Left cardiac atrium (tissue), 4 donors: Measurements from ENCODE around the gene HPS1. TPM values are rescaled to one million over a fixed set of nuclear protein-coding genes. Genes with fewer than 3 reads are reported as not detected.

Experiments
- ATAC-seq, 2 donors: fragments of 200-7000 bp; cut with Tn5 transposase; one replicate each; pipeline ENCODE4 v1.9.1; 2020; ENCODE audit warnings: mild to moderate bottlenecking in 2 of 2, moderate library complexity in 2 of 2
- DNase-seq: peaks from one replicate; pipeline ENCODE4 v3.0.0-alpha.2; 2020
- intact Hi-C, 2 donors: fragments of 100-400 bp; cut with DNase I; formaldehyde crosslinking; loops; one replicate each; pipeline versions ENCODE4 v1.14.1 to v1.15.1; 2022 to 2023
- total RNA-seq, 2 donors: library from RNA; stranded (reverse); fragmentation: NEBNext Ultra II Directional; extraction: Animal tissue kit (Norgen Biotek cat#: 25700); gene quantifications; one replicate each; pipeline ENCODE4 v1.2.1, GENCODE V29; 2021
- donor health status: DM: no; HTN: yes; CAD: no.
- donor health status: DM: no; HTN: yes; CAD: no; lungs with severe emphysema.
- donor health status: DM: yes; HTN: yes; CAD: no.
- donor health status: Dilated cardiomyopathy.

The HPS1 gene
- total RNA-seq, 2 donors from 2014 or later = 28.7 to 29.4 TPM

DNA sequence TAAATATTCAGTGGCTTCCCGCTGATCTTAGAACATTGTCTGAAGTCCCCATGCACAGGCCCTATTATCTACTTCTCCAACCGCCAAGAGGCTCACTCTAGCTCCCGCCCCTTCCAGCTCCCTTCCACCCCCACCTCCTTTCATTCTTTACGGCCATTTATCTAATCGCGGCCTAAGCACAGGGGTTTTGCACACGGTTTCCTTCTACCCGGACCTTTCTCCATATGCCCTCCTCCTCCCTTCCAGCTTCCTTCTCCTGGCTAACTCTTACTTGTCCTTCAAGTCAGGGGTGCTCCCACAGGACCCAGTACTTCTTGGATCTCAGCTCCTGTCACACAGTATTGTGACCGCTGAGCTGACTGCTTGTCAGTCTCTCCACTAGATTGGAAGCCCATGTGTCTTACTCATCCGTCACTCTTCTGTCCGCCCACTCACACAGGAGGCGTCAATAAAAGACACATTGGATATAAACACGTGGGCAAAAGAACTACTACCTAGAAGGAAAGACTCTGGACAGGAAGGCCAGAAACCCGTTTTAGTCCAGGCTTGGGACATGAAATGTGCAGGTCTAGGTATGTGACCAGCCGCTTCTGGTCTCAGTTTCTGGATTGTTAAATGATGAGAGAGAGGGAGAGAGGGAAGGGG is 20.2 kb upstream of the HPS1 start:
- DNase-seq (no peak), ATAC-seq (peak in 1 of 2 donors; percentile 5)
- intact Hi-C loops = loop anchor here (2.0 to 10.0 kb wide), 6 partner anchors 195 to 1148 kb away; partner anchors contain the start of gene GOT1 (in 1 of the 2)

DNA sequence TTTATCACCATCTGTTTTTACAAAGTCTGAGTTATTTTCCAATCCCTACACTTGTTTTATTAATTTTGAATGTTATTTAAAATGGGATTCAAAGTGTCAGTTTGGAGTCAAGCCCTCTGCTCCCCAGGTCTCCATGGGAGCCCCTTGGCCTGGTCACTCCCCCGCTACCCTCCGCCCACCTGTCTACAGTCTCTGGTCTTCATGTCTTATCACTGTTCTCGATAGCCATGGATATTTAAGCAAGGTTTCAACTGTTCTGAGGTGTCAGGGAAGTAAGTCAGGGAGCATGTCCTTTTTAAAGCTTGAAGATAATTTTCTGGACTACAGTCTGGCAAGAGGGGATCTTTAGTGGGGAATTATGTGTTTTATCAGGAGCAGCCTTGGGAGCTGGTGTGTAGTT is 19.1 kb upstream of the HPS1 start:
- DNase-seq (no peak), ATAC-seq (peak in 1 of 2 donors; percentile 31)
- intact Hi-C loops = loop anchor here (2.0 to 10.0 kb wide), 6 partner anchors 196 to 1149 kb away; partner anchors contain the start of gene GOT1 (in 1 of the 2)

DNA sequence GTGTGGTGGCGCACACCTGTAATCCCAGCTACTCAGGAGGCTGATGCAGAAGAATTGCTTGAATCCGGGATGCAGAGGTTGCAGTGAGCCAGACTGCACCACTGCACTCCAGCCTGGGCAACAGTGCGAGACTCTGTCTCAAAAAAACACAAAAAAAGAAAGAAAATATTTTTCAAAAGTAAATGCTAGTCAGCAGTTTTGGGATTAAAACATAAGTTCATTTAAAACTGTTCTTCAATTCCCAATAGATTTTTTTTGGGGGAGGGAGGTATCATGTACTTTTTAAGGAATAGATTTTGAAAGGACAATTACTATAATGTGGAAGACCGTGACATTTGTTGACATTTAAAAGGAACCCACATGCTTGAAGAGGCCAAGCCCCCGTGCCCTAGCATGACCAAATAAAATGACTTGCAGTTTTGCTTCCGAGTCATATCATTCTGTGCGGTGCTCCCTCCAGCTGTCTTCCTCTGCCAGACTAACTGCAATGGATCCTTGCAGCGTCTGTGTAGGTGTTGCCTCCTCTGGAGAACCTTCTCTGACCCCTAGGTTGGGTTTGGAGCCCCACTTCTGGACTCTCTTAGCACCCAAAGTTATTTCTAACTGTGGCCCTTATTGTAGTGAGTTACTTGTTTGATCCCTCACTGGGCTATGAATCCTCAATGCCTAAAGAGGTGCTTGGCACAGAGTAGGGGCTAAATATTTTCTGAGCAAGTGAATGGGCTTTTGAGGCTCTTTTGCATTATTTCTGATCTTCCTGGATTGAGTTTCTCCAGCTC is 17.4 kb upstream of the HPS1 start:
- intact Hi-C loops = loop anchor here in 1 of 2 donors (10.0 kb wide), 3 partner anchors 901 to 1151 kb away; partner anchors contain the start of gene GOT1
- no peak for ATAC-seq
- DNase-seq = no peak

DNA sequence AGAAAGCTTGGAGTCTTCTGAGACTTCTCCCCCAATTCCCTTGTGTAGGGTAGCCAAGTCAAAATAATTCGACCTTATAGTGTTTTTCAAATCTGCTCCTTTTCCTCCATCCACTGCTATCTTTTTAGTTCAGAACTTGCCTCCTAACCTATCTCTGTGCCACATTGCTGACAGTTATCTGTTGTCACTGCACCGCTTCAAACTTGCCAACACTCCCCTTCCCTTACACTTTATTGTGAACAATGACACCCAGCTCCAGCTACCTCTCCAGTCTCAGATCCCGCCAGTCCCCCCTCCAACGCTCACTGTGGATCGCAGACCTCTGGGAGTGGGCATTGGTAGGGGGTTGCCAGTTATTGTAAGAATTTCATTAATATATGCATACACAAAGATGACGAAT is 16.3 kb upstream of the HPS1 start:
- intact Hi-C loops = loop anchor here in 1 of 2 donors (10.0 kb wide), 3 partner anchors 902 to 1152 kb away; partner anchors contain the start of gene GOT1
- no peak for DNase-seq
- ATAC-seq = no peak

DNA sequence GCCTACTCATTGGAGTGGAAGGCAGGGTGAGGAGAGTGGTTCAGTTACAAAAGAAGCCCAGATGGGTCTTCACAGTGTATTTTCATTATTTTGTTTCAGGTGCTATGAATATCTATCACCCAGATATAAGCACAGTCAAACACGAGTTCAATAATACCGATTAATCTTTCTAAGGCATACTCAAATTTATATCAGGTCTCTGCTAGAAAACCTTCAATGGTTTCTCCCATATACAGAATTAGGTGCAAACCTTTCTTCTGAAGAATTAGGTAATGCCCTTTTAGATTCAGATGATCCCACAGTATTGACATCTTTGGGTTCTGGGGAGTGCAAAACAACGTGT is 14.7 kb upstream of the HPS1 start:
- intact Hi-C loops = loop anchor here in 1 of 2 donors (10.0 kb wide), 3 partner anchors 903 to 1153 kb away; partner anchors contain the start of gene GOT1

DNA sequence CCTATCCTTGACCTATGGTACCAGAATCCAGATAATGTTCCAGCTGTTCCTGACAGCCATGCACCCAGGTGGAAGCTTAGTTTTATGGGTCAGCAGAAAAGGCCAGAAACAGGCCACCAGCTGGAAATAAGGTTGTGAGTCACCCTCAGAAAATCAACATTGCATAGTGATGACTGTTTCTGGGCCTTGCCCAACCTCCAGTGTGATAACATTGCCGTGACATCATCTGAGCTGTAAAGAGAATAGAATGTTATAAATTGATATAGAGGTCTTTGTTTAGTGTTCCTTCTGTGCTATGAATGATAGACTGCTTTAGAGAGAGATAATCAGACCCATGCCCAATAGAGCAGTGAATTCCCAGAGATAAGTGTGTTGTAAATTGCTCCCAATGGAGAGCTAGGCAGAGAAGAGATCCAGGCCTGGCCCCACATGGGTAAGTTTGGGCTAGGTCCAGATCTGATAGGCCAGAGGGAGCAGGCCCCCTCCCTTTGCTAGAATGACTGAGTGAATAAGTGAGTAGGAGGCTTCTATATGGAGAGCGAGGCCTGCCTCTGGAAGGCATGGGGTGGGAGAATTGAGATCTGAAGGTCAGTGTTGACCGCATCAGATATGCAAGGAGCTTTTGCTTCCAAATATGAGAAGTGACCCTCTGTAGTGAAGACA is 14.2 kb upstream of the HPS1 start:
- DNase-seq = peak; percentile 39
- peak; percentile 87 to 95 for ATAC-seq
- intact Hi-C loops = loop anchor here in 1 of 2 donors (10.0 kb wide), 3 partner anchors 904 to 1154 kb away; partner anchors contain the start of gene GOT1

More for the DNA sequence above, 14.7 kb upstream of the HPS1 start:
- DNase-seq (no peak), ATAC-seq (no peak)

DNA sequence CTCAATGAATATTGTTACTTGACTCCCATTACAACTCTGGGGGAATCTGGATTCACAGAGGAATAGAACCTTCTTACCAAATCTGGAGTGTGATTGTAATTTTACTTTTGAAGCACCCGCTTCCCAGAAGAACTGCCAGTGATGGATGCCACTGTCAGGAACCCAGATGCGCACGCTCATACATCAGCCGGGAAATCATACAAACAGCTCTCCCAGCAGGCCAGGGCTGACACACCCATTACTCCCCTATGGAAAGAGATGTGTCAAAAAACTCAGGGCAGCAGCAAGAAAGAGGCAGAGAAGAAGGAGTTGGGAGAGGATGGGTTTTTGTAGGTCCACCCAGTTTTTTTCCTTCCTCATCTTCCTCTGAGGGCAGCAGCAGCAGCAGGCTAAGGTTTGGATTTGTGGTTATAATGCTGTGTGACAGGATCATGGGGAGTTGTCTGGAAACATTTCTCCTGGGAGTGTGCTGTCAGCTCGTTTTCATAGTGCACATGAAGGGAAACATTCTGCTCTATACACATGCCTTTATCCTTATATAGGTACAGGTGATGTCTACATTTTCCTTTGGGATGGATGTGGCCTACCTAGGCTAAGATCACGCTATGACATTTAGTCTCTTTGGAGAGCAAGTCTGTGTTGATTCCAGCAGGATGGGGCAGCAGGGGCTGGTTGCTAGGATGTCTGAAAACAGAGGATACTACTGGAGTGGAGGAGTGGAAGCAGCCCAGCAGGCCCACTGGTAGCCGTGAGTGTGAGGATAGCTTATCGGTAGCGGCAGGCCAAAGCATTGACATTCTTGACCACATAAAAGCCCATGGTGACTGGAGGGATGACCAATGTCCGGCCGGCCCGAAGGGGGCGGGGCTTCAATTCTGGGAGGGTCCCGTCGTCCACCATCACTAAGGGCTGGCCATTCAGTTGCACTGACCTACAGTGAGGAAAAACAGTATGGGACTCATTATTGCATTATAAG is 12.4 kb upstream of the HPS1 start:
- intact Hi-C loops = no loop called here
- ATAC-seq (no peak), DNase-seq (no peak)

DNA sequence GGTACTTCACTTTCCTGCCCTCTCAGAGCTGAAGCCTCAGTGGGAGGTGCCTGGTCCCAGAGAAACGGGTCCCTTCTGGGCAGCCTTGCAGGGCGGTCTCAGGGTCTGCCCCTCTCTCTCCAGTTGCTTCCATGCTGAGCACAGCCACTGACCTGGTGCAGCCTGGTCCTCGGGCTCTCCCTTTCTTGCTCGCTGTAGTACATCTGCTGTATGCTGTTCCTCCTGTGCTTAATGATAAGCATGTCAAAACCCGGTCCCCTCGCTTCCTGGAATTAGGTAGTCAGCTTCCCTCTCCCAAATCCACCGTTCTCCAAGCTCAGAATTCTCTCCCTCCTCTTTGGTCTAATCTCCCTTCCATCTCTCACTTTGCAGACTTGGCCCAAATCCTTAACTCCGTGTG is 11.0 kb upstream of the HPS1 start:
- ATAC-seq (no peak), DNase-seq (no peak)
- intact Hi-C loops = no loop called here

DNA sequence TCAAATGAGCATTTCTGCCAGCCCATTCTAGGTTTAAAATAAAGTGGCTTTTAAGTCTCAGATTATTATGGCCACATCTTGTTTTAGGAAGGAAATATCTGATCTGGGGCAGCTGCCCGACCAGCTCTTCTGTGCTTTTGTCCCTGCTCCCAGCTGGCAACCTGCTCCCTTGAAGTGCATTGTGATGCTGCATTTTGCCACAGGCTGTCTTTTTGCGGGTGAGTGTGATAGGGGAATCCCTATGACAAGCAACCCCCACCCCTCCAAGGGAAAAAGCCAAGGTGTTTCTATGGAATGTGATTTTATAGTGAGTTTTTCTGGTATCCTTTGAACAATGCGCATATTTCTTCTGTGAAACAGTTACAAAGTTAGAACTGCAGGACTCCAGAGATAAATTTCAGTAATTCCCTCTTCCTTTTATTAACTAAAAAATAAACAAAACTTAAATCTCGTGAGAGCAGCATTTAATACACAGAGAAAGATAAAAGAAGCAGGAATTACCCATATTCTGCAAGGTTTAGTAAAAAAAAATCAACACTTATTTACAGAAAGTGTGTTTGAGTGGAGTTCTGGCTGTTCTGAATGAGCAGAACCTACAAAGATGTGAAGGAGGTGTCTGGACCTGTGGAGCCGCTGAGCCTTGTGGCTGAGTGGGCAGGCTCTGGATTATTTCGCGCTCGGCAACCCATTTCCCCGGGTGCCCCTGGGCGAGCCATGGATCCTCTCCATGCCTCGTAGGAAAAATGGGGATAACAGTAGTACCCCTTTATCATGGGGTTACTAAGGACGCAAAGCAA is 10.1 kb upstream of the HPS1 start:
- ATAC-seq = no peak
- intact Hi-C loops = no loop called here
- DNase-seq = no peak

DNA sequence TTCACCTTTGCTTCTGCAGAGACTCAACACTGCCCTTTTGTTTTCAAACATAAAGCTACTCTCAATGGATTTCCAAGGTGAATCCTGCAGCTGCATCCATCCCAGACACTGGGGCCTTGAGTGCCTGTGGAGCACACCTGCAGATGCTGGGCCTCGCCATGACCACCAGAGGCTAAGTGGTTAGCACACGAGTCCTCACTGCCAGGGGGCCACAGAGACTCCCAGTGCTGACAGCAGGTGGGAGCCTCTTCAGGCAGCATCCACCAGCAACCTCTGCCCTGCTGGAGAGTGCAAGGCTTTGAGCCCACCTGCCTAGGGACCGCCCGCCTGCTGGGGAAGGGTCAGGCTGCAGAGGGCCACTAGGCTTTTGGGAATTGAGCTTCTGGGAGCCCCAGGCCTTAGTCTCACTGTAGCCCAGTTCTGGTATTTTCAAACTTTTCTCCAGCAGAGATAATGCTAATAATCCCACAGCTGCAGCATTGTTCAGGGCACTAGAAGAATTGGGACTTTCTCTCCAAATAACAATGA is 9.4 kb upstream of the HPS1 start:
- no peak for DNase-seq
- ATAC-seq = no peak
- intact Hi-C loops = no loop called here

DNA sequence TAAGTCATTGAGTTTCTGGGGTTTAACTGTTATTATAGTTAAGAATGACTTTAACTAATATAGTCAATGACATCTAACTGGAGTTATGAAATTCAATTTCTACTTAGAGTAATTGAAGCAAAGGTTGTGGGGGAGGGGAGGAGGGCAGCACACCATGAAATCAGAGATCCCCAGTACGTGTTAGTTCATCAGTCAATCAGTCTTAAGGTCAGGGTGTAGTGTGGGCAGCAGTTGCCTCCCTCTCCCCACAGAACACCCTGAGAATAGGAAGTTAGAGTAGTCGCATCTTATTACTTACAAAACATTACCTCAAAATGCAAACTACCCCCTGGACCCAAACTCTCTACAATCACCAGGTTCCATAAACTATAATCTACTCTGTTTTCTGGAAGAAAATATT is 7.0 kb upstream of the HPS1 start:
- DNase-seq (no peak), ATAC-seq (no peak)

DNA sequence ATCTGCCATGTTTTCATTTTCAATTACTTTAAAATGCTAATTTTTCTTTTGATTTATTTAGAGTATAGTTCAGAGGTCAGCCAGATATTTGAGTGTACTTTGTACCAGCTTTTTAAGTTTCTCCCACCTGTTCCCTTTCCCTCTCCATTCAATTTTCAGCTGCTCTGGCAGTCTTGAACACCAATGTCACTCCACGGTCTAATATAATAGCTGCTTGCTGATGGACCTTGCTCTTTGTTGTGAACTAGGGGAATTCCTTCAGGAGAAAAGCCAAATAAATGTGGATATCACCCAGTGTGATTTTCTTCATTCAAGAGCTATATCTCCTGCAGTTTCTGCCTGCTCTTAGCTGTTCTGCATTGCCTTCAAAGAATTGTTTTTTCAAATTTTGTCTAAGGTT is 3.9 kb upstream of the HPS1 start:
- intact Hi-C loops = no loop called here
- DNase-seq (no peak), ATAC-seq (no peak)

More for the DNA sequence above, 7.0 kb upstream of the HPS1 start:
- intact Hi-C loops = no loop called here

DNA sequence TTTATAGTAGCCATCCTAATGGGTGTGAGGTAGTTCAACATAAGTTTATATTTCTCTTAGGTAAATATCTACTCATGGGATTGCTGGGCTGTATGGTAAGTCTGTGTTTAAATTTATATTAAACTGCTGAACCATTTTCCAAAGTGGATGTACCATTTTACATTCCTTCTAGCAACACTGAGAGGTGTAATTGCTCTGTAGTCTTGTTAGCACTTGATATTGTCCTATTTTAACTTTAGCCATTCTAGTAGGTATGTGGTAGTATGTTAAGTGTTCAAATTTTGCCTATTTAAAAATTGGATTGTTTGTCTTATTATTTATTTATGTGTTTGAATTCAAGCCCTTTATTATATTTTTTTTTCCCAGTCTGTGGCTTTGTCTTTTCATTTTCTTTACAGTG is 2.6 kb upstream of the HPS1 start:
- intact Hi-C loops = no loop called here
- no peak for ATAC-seq

DNA sequence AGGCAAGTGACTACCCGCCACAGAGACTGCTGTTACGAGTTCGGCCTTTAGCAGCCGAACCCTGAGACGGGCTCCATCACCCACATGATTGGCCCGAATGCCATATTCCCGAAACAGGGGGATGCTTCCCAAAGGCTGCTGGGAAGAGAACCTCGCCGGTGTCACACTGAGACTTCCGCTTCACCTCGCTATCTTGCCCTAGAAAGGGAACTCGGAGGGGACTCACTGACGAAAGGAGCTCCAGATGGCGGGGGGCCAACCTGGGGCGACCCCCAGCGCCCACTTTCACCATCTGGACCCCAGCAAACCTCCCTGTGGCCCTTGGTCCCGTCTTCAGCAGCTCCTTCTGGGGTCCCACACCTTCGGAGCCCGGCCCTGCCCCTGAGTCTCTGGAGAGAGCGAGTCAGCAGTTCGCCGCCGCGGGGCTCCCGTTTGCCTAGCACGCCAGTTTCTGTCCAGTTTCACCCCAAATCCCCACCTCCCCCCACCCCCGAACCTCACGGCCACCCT is 529 bp downstream of the HPS1 start:
- ATAC-seq (peak; percentile 51 to 67), DNase-seq (no peak)
- intact Hi-C loops = no loop called here

More for the DNA sequence above, 2.6 kb upstream of the HPS1 start:
- no peak for DNase-seq

DNA sequence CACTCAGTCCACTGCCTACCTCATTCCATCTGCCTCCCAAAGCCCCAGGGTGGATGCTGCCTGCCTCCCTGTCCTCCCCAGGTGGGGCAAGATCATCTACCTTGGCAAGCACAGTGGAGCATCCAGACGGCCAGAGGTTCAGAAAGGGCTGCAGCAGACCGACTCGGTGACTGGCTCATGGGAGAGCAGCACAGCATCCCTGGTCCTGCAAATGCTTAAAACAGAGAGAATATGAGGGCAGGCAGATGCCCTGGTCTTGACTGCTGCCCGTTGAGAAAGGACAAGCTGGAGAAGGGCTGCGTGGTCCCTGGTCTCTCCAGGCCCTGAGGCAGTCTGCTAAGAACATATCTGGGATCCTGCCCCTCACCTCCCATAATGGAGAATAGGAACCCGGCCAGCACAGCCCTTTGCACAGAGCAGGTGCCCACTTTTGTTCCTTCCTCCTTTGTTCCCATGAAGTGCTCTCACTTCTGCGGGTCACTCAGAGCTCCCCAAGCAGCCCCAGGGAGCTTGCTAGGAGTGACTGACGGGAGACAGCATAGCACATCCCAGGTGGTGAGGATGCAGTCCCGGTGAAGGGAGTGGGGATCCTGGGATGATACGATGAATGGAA is 1.4 kb downstream of the HPS1 start:
- ATAC-seq = no peak
- DNase-seq = no peak
- intact Hi-C loops = no loop called here

DNA sequence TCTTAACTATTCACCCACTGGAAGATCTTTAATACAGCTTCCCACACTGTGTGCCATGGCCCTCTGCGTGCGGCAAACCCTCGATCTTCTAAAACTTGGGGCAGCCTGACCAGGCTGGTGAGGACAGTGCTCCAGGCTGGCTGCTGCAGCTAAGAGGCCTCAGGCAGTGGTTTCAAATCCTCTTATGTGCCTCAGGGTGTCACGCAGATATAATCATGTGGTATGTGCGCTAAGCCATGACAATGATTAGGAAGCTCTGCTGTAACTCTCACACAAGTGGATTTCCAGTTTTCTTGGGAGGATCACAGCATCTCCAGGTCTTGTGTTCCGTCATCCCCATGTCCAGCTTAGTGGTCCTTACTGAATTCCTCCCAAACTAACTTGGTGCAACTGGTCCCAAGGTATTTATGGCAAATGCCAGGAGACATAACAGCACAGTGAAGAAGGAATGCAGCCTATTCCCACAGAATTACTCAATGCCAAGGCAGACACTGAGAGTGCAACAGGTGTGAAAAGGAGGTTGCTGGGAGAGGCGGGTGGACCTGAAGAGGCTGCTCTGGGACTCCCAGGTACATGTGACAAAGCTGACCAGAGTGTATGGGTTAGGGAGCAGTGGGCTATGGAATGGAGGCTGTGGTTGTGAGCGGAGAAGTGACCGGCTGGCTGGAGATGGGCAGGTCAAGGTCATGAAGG is 2.3 kb downstream of the HPS1 start:
- intact Hi-C loops = no loop called here
- ATAC-seq = no peak
- DNase-seq = no peak
